Measurements from ENCODE around the gene HUNK.

The HUNK gene

DNA sequence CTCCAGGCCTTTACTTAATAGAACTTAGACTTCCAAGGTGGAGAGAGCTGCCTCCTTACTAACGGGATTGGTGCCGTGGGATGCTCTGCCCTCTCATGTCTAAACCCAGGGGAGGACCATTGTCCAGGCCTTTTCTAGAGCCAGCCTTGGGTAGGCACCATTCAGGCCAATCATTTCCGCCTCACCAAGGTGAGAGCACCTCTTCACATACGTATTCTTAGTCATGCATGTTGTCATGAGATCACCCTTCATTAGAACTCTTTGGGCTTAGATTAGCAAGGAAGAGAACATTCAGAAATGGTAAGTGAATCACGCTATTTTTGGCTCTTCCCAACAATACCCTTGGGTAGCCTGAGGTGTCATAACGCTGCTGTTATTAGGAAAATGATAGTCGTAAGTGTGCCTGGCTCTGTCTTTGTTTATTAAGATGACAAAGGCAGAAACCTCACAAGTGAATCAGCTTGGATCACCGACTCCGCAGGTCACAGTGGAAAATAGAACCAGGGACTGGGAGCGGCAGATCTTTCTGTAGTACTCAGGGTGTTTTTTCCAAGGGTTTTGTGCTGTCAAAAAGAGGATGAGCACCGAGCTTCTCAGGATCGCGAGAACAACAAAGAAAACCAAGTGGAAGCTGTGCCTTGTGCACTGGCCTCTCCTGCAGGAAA, 55.0 kb downstream of the HUNK start:
- H3K27ac ChIP-seq: no peak overlapping the region
- no peak overlapping the region for H3K9ac ChIP-seq
- H3K27me3 ChIP-seq (ENCODE audit: insufficient read depth, low read depth): no peaks in the 10 kb centered on the region
- no peaks in the 10 kb centered on the region for H4K20me1 ChIP-seq (ENCODE audit: insufficient read depth)
- no peaks in the 10 kb centered on the region for H3K79me2 ChIP-seq (ENCODE audit: insufficient read depth, low read depth)
- H3K4me2 ChIP-seq: no peak overlapping the region
- H3K4me3 ChIP-seq (IDR thresholded peaks at IDR 0.05; ENCODE audit: insufficient read depth, low read depth, low read length): no peak overlapping the region
- no peaks in the 10 kb centered on the region for H3K36me3 ChIP-seq (ENCODE audit: insufficient read depth)
- H2AFZ ChIP-seq (ENCODE audit: low read depth): no peak overlapping the region
- H3K4me1 ChIP-seq (ENCODE audit: low read depth, poor library complexity, severe bottlenecking): no peaks in the 10 kb centered on the region
- TF ChIP-seq, protein P1, sequence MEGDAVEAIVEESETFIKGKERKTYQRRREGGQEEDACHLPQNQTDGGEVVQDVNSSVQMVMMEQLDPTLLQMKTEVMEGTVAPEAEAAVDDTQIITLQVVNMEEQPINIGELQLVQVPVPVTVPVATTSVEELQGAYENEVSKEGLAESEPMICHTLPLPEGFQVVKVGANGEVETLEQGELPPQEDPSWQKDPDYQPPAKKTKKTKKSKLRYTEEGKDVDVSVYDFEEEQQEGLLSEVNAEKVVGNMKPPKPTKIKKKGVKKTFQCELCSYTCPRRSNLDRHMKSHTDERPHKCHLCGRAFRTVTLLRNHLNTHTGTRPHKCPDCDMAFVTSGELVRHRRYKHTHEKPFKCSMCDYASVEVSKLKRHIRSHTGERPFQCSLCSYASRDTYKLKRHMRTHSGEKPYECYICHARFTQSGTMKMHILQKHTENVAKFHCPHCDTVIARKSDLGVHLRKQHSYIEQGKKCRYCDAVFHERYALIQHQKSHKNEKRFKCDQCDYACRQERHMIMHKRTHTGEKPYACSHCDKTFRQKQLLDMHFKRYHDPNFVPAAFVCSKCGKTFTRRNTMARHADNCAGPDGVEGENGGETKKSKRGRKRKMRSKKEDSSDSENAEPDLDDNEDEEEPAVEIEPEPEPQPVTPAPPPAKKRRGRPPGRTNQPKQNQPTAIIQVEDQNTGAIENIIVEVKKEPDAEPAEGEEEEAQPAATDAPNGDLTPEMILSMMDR (conservative IDR thresholded peaks at IDR 0.05; ENCODE audit: low read depth, low read length): no peak

DNA sequence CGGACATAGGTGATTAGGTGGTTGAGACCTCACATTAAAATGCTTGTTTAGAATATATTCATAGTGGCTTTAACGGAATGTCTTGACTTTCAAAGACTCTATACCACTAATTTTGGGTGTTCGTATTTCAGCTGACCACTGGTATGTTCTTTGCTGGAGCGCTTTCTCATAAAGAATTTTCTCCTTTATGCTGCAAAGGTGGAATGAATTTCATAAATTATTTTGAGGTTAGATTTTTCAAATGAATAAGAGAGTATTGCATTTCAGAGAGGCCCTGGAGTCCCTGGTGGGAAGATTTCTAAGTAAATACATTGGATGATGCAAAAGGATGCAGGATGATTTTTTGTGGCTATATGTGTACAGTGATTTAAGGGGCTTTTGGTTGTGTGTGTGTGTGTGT, 55.8 kb downstream of the HUNK start:
- Histone ChIP-seq H3K36me3 (ENCODE audit: insufficient read depth) (no peaks in the 10 kb centered on the region), H4K20me1 (ENCODE audit: insufficient read depth) (no peaks in the 10 kb centered on the region), H3K27me3 (ENCODE audit: insufficient read depth, low read depth) (no peaks in the 10 kb centered on the region), H3K79me2 (ENCODE audit: insufficient read depth, low read depth) (no peaks in the 10 kb centered on the region), H2AFZ (ENCODE audit: low read depth) (no peak overlapping the region), H3K4me1 (ENCODE audit: low read depth, poor library complexity, severe bottlenecking) (no peaks in the 10 kb centered on the region), H3K4me3 (IDR thresholded peaks at IDR 0.05; ENCODE audit: insufficient read depth, low read depth, low read length) (no peak overlapping the region), H3K9ac (no peak overlapping the region), H3K27ac (no peak overlapping the region), H3K4me2 (no peak overlapping the region)
- TF ChIP-seq, protein P1 (conservative IDR thresholded peaks at IDR 0.05; ENCODE audit: low read depth, low read length): no peak

DNA sequence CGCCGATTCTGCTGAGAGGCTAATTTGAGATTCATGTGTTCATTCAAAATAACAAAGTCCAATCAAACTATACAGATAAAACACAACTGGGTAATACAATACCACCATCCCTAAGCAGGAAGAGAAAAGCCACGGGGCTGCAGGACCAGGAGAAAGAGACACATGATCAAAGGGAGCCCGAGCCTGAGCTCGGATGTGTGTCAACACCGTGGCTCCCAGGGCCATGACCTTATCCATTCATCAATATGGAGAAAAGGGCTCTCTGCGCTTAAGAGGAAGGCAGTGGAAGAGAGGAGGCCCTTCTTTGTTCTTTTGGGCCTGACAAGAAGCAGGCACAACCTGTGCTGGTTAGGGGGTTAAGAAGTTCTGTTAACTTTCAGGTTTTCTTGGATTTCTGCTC, 56.7 kb downstream of the HUNK start:
- TF ChIP-seq, protein P1 (conservative IDR thresholded peaks at IDR 0.05; ENCODE audit: low read depth, low read length): no peak
- Histone ChIP-seq H3K4me2 (no peak overlapping the region), H3K9ac (no peak overlapping the region), H3K4me3 (IDR thresholded peaks at IDR 0.05; ENCODE audit: insufficient read depth, low read depth, low read length) (no peak overlapping the region), H3K79me2 (ENCODE audit: insufficient read depth, low read depth) (no peaks in the 10 kb centered on the region), H3K4me1 (ENCODE audit: low read depth, poor library complexity, severe bottlenecking) (no peaks in the 10 kb centered on the region), H3K36me3 (ENCODE audit: insufficient read depth) (no peaks in the 10 kb centered on the region), H3K27ac (no peak overlapping the region), H4K20me1 (ENCODE audit: insufficient read depth) (no peaks in the 10 kb centered on the region), H2AFZ (ENCODE audit: low read depth) (no peak overlapping the region), H3K27me3 (ENCODE audit: insufficient read depth, low read depth) (no peaks in the 10 kb centered on the region)

DNA sequence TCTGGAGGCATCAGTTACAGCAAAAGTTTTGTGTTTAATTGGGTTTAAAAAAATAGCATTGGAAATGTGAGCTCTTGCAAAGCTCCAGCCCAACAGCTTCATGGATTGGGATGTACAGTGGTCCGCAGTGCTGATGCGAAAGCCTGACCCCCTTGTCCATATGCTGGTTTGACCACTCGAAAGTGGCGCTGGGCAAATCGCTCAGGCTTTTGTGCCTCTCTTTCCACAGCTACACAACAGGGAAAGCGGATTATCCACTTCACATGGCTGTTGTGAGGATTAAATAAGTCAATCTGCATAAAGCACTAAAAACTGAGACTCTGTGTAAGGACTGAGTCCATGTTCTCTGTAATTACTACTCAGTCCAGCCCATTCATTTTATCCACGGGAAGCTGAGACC, 57.2 kb downstream of the HUNK start:
- H3K27me3 ChIP-seq (ENCODE audit: insufficient read depth, low read depth): no peaks in the 10 kb centered on the region
- no peaks in the 10 kb centered on the region for H3K4me1 ChIP-seq (ENCODE audit: low read depth, poor library complexity, severe bottlenecking)
- H2AFZ ChIP-seq (ENCODE audit: low read depth): no peak overlapping the region
- H3K36me3 ChIP-seq (ENCODE audit: insufficient read depth): no peaks in the 10 kb centered on the region
- TF ChIP-seq, protein P1 (conservative IDR thresholded peaks at IDR 0.05; ENCODE audit: low read depth, low read length): no peak
- no peak overlapping the region for H3K27ac ChIP-seq
- H4K20me1 ChIP-seq (ENCODE audit: insufficient read depth): no peaks in the 10 kb centered on the region
- H3K4me3 ChIP-seq (IDR thresholded peaks at IDR 0.05; ENCODE audit: insufficient read depth, low read depth, low read length): no peak overlapping the region
- H3K79me2 ChIP-seq (ENCODE audit: insufficient read depth, low read depth): no peaks in the 10 kb centered on the region
- no peak overlapping the region for H3K9ac ChIP-seq
- no peak overlapping the region for H3K4me2 ChIP-seq
